ENCODE measurements around the gene RBFOX2.

DNA sequence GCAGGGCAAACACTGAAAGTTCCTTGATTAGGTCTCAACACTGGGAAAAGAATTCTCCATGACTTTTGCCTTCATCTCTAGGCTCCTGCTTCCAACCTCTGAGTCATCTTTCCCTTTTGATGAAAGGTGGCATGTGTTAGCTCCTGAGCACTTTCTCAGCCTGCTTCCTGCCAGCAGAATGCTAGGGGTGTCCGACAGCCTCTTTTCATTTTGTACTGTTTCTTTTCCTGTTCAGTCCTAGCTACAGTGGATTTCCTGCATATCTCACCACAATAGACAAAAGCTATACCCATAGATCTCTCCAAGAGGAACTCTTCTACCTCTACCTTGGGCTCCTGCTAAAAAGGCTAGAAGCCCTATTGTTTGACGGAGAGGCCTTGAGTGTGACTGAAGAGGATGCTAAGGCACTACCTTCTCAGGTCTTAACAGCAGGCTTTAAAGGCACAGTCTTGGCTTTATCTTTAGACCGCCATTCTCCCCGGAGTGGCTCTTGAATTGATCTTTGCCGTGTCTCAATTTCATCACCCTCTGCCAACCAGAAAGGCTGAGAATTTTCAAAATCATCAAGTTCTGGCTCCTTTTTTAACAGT, 145.5 kb downstream of the RBFOX2 start:
- TF ChIP-seq, protein P1, sequence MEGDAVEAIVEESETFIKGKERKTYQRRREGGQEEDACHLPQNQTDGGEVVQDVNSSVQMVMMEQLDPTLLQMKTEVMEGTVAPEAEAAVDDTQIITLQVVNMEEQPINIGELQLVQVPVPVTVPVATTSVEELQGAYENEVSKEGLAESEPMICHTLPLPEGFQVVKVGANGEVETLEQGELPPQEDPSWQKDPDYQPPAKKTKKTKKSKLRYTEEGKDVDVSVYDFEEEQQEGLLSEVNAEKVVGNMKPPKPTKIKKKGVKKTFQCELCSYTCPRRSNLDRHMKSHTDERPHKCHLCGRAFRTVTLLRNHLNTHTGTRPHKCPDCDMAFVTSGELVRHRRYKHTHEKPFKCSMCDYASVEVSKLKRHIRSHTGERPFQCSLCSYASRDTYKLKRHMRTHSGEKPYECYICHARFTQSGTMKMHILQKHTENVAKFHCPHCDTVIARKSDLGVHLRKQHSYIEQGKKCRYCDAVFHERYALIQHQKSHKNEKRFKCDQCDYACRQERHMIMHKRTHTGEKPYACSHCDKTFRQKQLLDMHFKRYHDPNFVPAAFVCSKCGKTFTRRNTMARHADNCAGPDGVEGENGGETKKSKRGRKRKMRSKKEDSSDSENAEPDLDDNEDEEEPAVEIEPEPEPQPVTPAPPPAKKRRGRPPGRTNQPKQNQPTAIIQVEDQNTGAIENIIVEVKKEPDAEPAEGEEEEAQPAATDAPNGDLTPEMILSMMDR (IDR thresholded peaks at IDR 0.05), result no peak
- no peak for TF ChIP-seq POLR2AphosphoS5 (IDR thresholded peaks at IDR 0.05; ENCODE audit: low read depth, low read length)

Measured in Panc1 (cell line).